K562 (cell line): ENCODE measurements around the gene EXOSC9. TPM values are rescaled to one million over a fixed set of nuclear protein-coding genes. Genes with fewer than 3 reads are reported as not detected.
A peak's percentile ranks its signal among the peaks of the same experiment; 100 is the strongest.

ENCODE experiments used
- ADNP ChIP-seq: fragments of 200-800 bp; sonication (Bioruptor generic); IDR thresholded peaks from 2 replicates; pipeline ENCODE4 v1.6.1; 2016; ENCODE audit warnings: missing genetic modification characterization, missing compliant biosample characterization
- CXXC5 ChIP-seq: fragments of 250-450 bp; sonication (Bioruptor Pico); IDR thresholded peaks from 2 replicates; pipeline ENCODE4 v1.8.0; 2022; ENCODE audit warnings: inconsistent platforms, mild to moderate bottlenecking, moderate library complexity
- ELF4 ChIP-seq: fragments of 450-650 bp; formaldehyde crosslinking; IDR thresholded peaks from 2 replicates; pipeline ENCODE4 v1.4.0; 2022; ENCODE audit warnings: missing genetic modification characterization
- HMGXB4 ChIP-seq: sonication (generic); formaldehyde crosslinking; IDR thresholded peaks from 2 replicates; pipeline ENCODE4 v1.8.1; 2023; ENCODE audit warnings: mild to moderate bottlenecking, missing genetic modification reagents
- IRF2 ChIP-seq: sonication (generic); formaldehyde crosslinking; IDR thresholded peaks from 2 replicates; pipeline ENCODE4 v1.8.1; 2022; ENCODE audit warnings: mild to moderate bottlenecking, missing genetic modification reagents
- LARP7 ChIP-seq: fragments of 450-650 bp; IDR thresholded peaks from 2 replicates; pipeline ENCODE4 v1.6.1; 2016
- NUFIP1 ChIP-seq: fragments of 450-650 bp; IDR thresholded peaks from 2 replicates; pipeline ENCODE4 v1.6.1; 2018; ENCODE audit not compliant: partially characterized antibody
- PRDM10 ChIP-seq: fragments of 450-650 bp; IDR thresholded peaks from 2 replicates; pipeline ENCODE4 v1.6.1; 2018; ENCODE audit not compliant: partially characterized antibody
- RFX1 ChIP-seq: fragments of 450-650 bp; IDR thresholded peaks from 2 replicates; pipeline ENCODE4 v1.6.1; 2016; ENCODE audit warnings: mild to moderate bottlenecking, moderate library complexity
- SREBF2 ChIP-seq: sonication (generic); formaldehyde crosslinking; IDR thresholded peaks from 2 replicates; pipeline ENCODE4 v1.4.0; 2020; ENCODE audit warnings: mild to moderate bottlenecking, missing genetic modification reagents
- SRF ChIP-seq, 2 experiments: fragments of 250-450, 450-650 bp in 1 of 2; sonication (Bioruptor Pico) in 1 of 2; sonication (generic) in 1 of 2; formaldehyde crosslinking; IDR thresholded peaks; 2 replicates each; pipeline versions ENCODE4 v1.5.0 to v1.5.1; 2020 to 2022; ENCODE audit warnings: mild to moderate bottlenecking in 1 of 2, missing genetic modification reagents in 1 of 2
- TAF15 ChIP-seq: fragments of 200-400 bp; formaldehyde crosslinking; IDR thresholded peaks from 2 replicates; pipeline ENCODE4 v1.6.1; 2017; ENCODE audit warnings: mild to moderate bottlenecking, low read depth, low read length, moderate library complexity
- TCF15 ChIP-seq: fragments of 250-450 bp; sonication (Bioruptor Pico); IDR thresholded peaks from 2 replicates; pipeline ENCODE4 v1.8.0; 2022; ENCODE audit warnings: moderate library complexity, mild to moderate bottlenecking, inconsistent platforms
- YBX1 ChIP-seq: fragments of 450-650 bp; IDR thresholded peaks from 2 replicates; pipeline ENCODE4 v1.7.1; 2016; ENCODE audit warnings: mild to moderate bottlenecking
- ZNF253 ChIP-seq: fragments of 250-450 bp; sonication (Bioruptor Pico); conservative IDR thresholded peaks from 2 replicates; pipeline ENCODE4 v1.6.1; 2021; ENCODE audit warnings: mild to moderate bottlenecking
- ZNF449 ChIP-seq: fragments of 250-450 bp; sonication (Bioruptor Pico); IDR thresholded peaks from 2 replicates; pipeline ENCODE4 v1.8.0; 2022; ENCODE audit warnings: moderate library complexity, mild to moderate bottlenecking, inconsistent platforms
- ZNF518B ChIP-seq: fragments of 250-450 bp; sonication (Bioruptor Pico); IDR thresholded peaks from 2 replicates; pipeline ENCODE4 v1.5.0; 2021; ENCODE audit warnings: mild to moderate bottlenecking, moderate library complexity
- ZNF75A ChIP-seq: fragments of 450-650 bp; formaldehyde crosslinking; IDR thresholded peaks from 2 replicates; pipeline ENCODE4 v1.4.0; 2020; ENCODE audit warnings: mild to moderate bottlenecking
- polyA plus RNA-seq, 8 experiments: library from polyadenylated mRNA; depleted of rRNA in 4 of 8; stranded (reverse) in 5 of 8; unstranded in 3 of 8; fragments of >200 nt; fragmentation: Nextera tagmentation in 2 of 8; fragmentation: Illumina TruSeq in 1 of 8; extraction: Ambion mirVana in 2 of 8; extraction: Trizol in 1 of 8; gene quantifications; 2 replicates each; pipeline versions ENCODE4 v1.2.1 to v1.2.3, GENCODE V29; 2011 to 2014; ENCODE audit warnings: inconsistent platforms in 1 of 8, missing spikeins in 1 of 8
- total RNA-seq, 7 experiments: library from RNA; depleted of rRNA in 6 of 7; stranded (reverse); fragments of >200 nt in 6 of 7; fragmentation: Illumina TruSeq in 2 of 7; extraction: Trizol in 2 of 7; gene quantifications; 2 replicates each; pipeline versions ENCODE4 v1.2.1 to v1.2.3, GENCODE V29; 2011 to 2021; ENCODE audit warnings: low replicate concordance in 1 of 7

The EXOSC9 gene
- total and polyA plus RNA-seq, 9 of the 15 experiments (the other 6 are each of a cell fraction or from before 2014, with no cell fraction given): 64.7 to 166 (median 115) TPM

GRCh38 chr4:121790976-121791375 is 10.1 kb upstream of the EXOSC9 start (continued):
- TF ChIP-seq PRDM10: no peak
- TF ChIP-seq SRF (CRISPR knock-in tag; IDR thresholded peaks at IDR 0.05): no peak
- peak; percentile 32; the same call in 1 of the 2 replicates for TF ChIP-seq ZNF449
- TF ChIP-seq YBX1: no peak
- TF ChIP-seq SREBF2 (CRISPR knock-in tag): no peak
- TF ChIP-seq CXXC5 (CRISPR knock-in tag): peak; percentile 36
- no peak for TF ChIP-seq IRF2 (CRISPR knock-in tag)
- no peak for TF ChIP-seq ZNF253 (CRISPR knock-in tag)
- no peak for TF ChIP-seq HMGXB4 (CRISPR knock-in tag)
- TF ChIP-seq LARP7: no peak
- no peak for TF ChIP-seq ZNF518B
- peak; percentile 99 for TF ChIP-seq ADNP (tag)
- no peak for TF ChIP-seq TAF15
- no peak for TF ChIP-seq ZNF75A (CRISPR knock-in tag)
- TF ChIP-seq TCF15 (CRISPR knock-in tag): no peak
- TF ChIP-seq RFX1: no peak
- TF ChIP-seq ELF4 (CRISPR knock-in tag): no peak
- TF ChIP-seq NUFIP1: no peak
